Neuron (in vitro differentiated cells): ENCODE data around the gene IFI27.
A peak's percentile ranks its signal among the peaks of the same experiment; 100 is the strongest.
"Not testable (repeated sequence)": the region's sequence is repeated elsewhere in the genome, so short reads cannot be mapped to it uniquely, and the experiment has no call there.

ENCODE experiments used
- H2AFZ ChIP-seq: one replicate; pipeline ENCODE4 v1.6.1; 2013; ENCODE audit warnings: low read depth, mild to moderate bottlenecking, inconsistent platforms, low read length, moderate library complexity
- H3K27me3 ChIP-seq: one replicate; pipeline ENCODE4 v1.6.1; 2013; ENCODE audit warnings: low read length; ENCODE audit not compliant: insufficient read depth
- H3K36me3 ChIP-seq: one replicate; pipeline ENCODE4 v1.6.1; 2013; ENCODE audit warnings: low read length; ENCODE audit not compliant: insufficient read depth
- H3K4me1 ChIP-seq: one replicate; pipeline ENCODE4 v1.6.1; 2013; ENCODE audit warnings: low read length; ENCODE audit not compliant: insufficient read depth
- H3K4me3 ChIP-seq: 2 replicates; pipeline ENCODE4 v1.5.1; 2013; ENCODE audit warnings: mild to moderate bottlenecking, low read length, moderate library complexity
- H3K9me3 ChIP-seq: one replicate; pipeline ENCODE4 v1.6.1; 2013; ENCODE audit warnings: low read length

IFI27 gene

GRCh38 chr14:94110552-94111181 lies at the start of gene IFI27:
TSS of gene IFI27 (plus strand) at chr14:94110736.
- no peaks in the 10 kb centered on the region for H3K4me1 ChIP-seq
- H3K27me3 ChIP-seq: no peaks in the 10 kb centered on the region
- H3K4me3 ChIP-seq: no peak within 1 kb of the TSS
- H2AFZ ChIP-seq: no peak within 1 kb of the TSS
- no peaks in the 10 kb centered on the region for H3K9me3 ChIP-seq
- H3K36me3 ChIP-seq: no peaks in the 10 kb centered on the region

- Histone ChIP-seq H3K4me3 (no peak overlapping the region), H3K36me3 (peaks cover 54% of the 10 kb centered on the region), H3K9me3 (no peaks in the 10 kb centered on the region), H2AFZ (no peak overlapping the region), H3K4me1 (peaks cover 4% of the 10 kb centered on the region), H3K27me3 (no peaks in the 10 kb centered on the region)
Measured at GRCh38 chr14:94062344-94062940, 48.1 kb upstream of the IFI27 start.

- Histone ChIP-seq H3K4me3 (no peak overlapping the region), H3K36me3 (peaks cover 17% of the 10 kb centered on the region), H2AFZ (no peak overlapping the region), H3K27me3 (no peaks in the 10 kb centered on the region), H3K4me1 (no peaks in the 10 kb centered on the region), H3K9me3 (peaks cover 5% of the 10 kb centered on the region)
Measured at GRCh38 chr14:94066089-94066676, 44.4 kb upstream of the IFI27 start.

GRCh38 chr14:94072076-94072475 lies 38.5 kb upstream of the IFI27 start:
- not testable (repeated sequence) for H3K27me3 ChIP-seq

GRCh38 chr14:94074534-94074933 lies 36.0 kb upstream of the IFI27 start:
- Histone ChIP-seq H3K27me3 (no peaks in the 10 kb centered on the region), H3K9me3 (peaks cover 20% of the 10 kb centered on the region), H2AFZ (no peak overlapping the region), H3K4me3 (no peak overlapping the region), H3K4me1 (peaks cover 13% of the 10 kb centered on the region), H3K36me3 (peaks cover 32% of the 10 kb centered on the region)

More at GRCh38 chr14:94072076-94072475, 38.5 kb upstream of the IFI27 start:
- not testable (repeated sequence) for H3K36me3 ChIP-seq, H3K4me1 ChIP-seq, H2AFZ ChIP-seq, H3K4me3 ChIP-seq
- H3K9me3 ChIP-seq: peaks cover 13% of the 10 kb centered on the region

- H2AFZ ChIP-seq: no peak overlapping the region
- H3K9me3 ChIP-seq: peaks cover 16% of the 10 kb centered on the region
- H3K27me3 ChIP-seq: no peaks in the 10 kb centered on the region
- peaks cover 18% of the 10 kb centered on the region for H3K4me1 ChIP-seq
- no peak overlapping the region for H3K4me3 ChIP-seq
- H3K36me3 ChIP-seq: peaks cover 34% of the 10 kb centered on the region
Measured at GRCh38 chr14:94075008-94075407, 35.5 kb upstream of the IFI27 start.

- Histone ChIP-seq H3K9me3 (peaks cover 13% of the 10 kb centered on the region), H3K4me1 (peaks cover 27% of the 10 kb centered on the region), H3K4me3 (no peak overlapping the region), H2AFZ (no peak overlapping the region), H3K27me3 (no peaks in the 10 kb centered on the region), H3K36me3 (peaks cover 34% of the 10 kb centered on the region)
Measured at GRCh38 chr14:94077111-94077821, 33.3 kb upstream of the IFI27 start.

GRCh38 chr14:94077823-94078222 lies 32.7 kb upstream of the IFI27 start:
- H2AFZ ChIP-seq: no peak overlapping the region
- H3K4me1 ChIP-seq: peaks cover 27% of the 10 kb centered on the region
- no peaks in the 10 kb centered on the region for H3K27me3 ChIP-seq
- no peak overlapping the region for H3K4me3 ChIP-seq
- peaks cover 9% of the 10 kb centered on the region for H3K9me3 ChIP-seq
- peaks cover 34% of the 10 kb centered on the region for H3K36me3 ChIP-seq

- Histone ChIP-seq H3K36me3 (peaks cover 34% of the 10 kb centered on the region), H3K4me3 (peak overlapping the region; percentile 65), H2AFZ (peak overlapping the region; percentile 88), H3K27me3 (no peaks in the 10 kb centered on the region), H3K4me1 (peaks cover 27% of the 10 kb centered on the region), H3K9me3 (peaks cover 9% of the 10 kb centered on the region)
Measured at GRCh38 chr14:94079891-94080620, 30.5 kb upstream of the IFI27 start.

- Histone ChIP-seq H3K9me3 (peaks cover 7% of the 10 kb centered on the region), H2AFZ (peak within 1 kb of the TSS; percentile 88), H3K27me3 (no peaks in the 10 kb centered on the region), H3K4me3 (peak within 1 kb of the TSS; percentile 65), H3K36me3 (peaks cover 30% of the 10 kb centered on the region), H3K4me1 (peaks cover 27% of the 10 kb centered on the region)
Measured at GRCh38 chr14:94080621-94081385, 29.7 kb upstream of the IFI27 start, which contains the start of the genes DDX24 and IFI27L1. TSS of gene DDX24 (minus strand) at chr14:94081202. CDS start at chr14:94079742, 1,460 bp downstream. TSS of gene IFI27L1 (plus strand) at chr14:94081310. CDS start at chr14:94096938, 15,628 bp downstream.

- H3K4me3 ChIP-seq: peak overlapping the region; percentile 65
- peaks cover 7% of the 10 kb centered on the region for H3K9me3 ChIP-seq
- no peaks in the 10 kb centered on the region for H3K27me3 ChIP-seq
- H3K4me1 ChIP-seq: peaks cover 27% of the 10 kb centered on the region
- peak overlapping the region; percentile 88 for H2AFZ ChIP-seq
- peaks cover 28% of the 10 kb centered on the region for H3K36me3 ChIP-seq
Measured at GRCh38 chr14:94081386-94081820, 29.1 kb upstream of the IFI27 start.

GRCh38 chr14:94087891-94088290 lies 22.6 kb upstream of the IFI27 start:
- no peak overlapping the region for H2AFZ ChIP-seq
- no peaks in the 10 kb centered on the region for H3K4me1 ChIP-seq
- no peaks in the 10 kb centered on the region for H3K9me3 ChIP-seq
- H3K36me3 ChIP-seq: no peaks in the 10 kb centered on the region
- H3K4me3 ChIP-seq: no peak overlapping the region
- no peaks in the 10 kb centered on the region for H3K27me3 ChIP-seq
